NT2/D1 (cell line): Measurements from ENCODE around the gene EEA1.

Experiments used
- SUZ12 ChIP-seq: IDR thresholded peaks from 2 replicates; pipeline ENCODE4 v1.6.1; 2011; ENCODE audit not compliant: insufficient read length, insufficient read depth; ENCODE audit errors: extremely low read depth
- YY1 ChIP-seq: IDR thresholded peaks from 2 replicates; pipeline ENCODE4 v1.6.1; 2011; ENCODE audit not compliant: insufficient read length, insufficient read depth

GRCh38 chr12:92739113-92739512 lies 190.0 kb downstream of the EEA1 start:
- TF ChIP-seq SUZ12 (no peak), YY1 (no peak)
